ENCODE data around the gene PFKFB3.
"Not testable (repeated sequence)": the region's sequence is repeated elsewhere in the genome, so short reads cannot be mapped to it uniquely, and the experiment has no call there.

Gene PFKFB3

DNA sequence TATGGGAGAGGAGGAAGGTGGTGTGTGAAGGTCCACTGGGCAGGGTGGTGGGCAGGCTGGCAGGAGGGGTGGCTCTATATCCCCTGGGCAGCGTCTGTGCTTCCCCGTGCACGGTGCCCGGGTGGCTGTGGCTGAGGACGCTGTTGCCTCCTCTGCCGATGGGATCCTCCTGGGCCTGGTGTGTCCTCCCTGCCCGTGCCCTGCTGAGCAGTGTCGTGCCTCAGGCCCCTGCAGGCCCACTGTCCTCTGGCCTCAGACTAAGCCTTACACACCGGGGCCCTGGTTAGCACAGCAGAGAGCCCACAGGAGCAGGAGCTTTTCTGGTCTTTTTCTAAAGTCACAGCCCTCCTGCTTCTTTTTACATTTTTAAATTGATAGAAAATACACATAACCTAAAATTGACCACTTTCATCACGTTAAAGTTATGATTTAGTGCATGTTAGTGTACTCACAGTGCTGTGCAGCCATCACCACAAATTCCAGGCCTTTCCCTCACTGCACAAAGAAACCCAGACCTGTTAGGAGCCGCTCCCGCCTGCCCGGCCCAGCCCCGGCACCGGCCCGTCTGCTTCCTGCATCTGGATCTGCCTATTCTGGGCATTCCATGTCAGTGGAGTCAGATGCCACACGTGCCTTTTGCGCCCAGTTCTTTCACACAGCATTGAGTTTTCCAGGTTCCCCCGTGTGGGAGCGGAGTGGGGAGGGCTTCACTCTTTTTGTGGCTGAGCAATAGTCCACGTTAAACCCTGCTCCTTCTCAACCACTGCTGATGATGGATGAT is 19.4 kb downstream of the PFKFB3 start:
- DNase-seq = no peak

DNA sequence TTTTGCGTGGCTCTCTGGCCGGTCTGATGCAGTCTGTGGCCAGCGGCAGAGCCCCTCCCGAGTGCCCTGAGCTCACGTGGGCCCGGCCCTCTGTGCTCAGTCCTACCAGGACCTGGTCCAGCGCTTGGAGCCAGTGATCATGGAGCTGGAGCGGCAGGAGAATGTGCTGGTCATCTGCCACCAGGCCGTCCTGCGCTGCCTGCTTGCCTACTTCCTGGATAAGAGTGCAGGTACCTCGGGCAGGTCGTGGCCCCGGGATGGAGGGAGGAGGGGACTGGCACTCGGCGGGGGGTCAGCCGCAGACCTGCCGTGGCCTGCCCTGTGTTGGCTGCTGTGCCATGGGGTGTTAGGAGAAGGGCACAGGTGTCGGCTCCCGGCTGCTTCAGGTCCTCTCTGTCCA is 20.0 kb downstream of the PFKFB3 start:
- no peak for DNase-seq

DNA sequence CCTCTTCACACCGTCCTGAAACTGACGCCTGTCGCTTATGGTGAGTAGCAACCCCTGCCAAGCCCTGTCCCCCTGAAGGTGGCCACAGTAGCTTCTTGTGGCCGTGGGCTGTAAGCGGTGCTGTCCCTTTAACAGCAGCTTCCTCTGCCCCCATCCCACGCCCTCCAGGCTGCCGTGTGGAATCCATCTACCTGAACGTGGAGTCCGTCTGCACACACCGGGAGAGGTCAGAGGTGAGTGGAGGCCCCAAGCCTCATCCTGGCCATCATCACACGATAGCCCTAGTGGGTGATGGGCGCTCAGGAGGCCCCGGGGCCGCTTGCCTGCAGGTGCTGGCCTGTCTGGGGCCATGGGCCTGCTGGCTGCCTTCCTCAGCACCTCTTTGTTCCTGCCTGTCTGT is 21.2 kb downstream of the PFKFB3 start:
- DNase-seq = no peak

DNA sequence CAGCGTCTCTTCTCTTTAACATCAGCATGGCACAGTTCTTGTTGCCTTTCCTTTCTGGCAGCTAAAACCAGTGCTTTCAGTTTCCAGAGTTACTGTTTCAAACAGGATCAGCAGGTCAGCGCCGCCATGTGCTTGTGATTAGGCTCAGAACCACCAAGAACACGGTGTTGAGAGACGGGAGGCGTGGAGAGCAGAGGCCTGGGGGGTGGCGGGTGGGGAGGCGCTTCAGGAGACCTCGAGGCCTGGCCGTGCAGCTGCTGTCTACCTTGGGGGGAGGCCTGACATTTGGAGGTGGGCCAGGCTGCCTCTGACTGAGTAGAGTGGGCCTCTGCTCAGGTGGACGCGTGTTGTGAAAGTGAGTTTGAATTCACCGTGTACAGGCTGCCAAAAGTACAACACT is 22.0 kb downstream of the PFKFB3 start:
- no peak for DNase-seq

DNA sequence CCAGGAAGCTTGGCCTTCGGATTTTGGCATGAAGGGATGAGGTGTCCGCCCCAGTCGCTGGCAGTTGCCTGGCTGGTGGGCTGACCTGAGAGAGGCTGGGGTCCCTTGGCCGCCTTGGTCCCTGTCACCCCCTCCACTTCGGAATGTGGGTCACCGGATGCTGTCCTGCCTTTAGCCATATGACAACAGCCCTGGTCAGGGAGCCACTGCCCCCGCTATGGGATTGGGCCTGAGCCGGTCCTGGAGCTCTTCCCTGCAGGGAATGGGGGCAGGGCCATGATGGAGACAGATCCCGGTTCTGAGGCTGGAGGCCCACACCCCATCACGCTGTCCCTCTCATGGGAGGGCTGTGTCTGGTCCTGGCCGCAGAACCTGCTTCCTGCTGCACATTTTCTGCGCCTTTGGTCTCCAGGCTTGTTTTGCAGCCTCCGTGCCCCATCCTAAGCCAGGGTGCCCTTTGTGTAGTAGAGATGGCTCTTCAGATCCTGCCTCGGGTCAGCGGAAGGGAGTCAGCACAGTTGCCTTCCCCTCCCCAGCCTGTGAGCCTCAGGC is 22.6 kb downstream of the PFKFB3 start:
- no peak for DNase-seq

DNA sequence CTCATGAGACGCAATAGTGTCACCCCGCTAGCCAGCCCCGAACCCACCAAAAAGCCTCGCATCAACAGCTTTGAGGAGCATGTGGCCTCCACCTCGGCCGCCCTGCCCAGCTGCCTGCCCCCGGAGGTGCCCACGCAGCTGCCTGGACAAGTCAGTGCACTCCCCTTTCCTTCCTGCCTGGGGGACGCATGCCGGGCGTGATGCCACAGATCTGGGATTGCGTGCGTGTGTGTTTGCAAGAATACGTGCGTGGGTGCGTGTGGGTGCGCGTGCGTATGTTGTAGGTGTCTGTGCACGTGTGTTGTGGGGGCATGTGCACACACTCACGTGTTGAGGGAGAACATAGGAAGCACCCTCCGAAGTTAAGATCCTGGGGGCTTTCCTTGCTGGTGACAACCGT is 23.5 kb downstream of the PFKFB3 start:
- DNase-seq = no peak

DNA sequence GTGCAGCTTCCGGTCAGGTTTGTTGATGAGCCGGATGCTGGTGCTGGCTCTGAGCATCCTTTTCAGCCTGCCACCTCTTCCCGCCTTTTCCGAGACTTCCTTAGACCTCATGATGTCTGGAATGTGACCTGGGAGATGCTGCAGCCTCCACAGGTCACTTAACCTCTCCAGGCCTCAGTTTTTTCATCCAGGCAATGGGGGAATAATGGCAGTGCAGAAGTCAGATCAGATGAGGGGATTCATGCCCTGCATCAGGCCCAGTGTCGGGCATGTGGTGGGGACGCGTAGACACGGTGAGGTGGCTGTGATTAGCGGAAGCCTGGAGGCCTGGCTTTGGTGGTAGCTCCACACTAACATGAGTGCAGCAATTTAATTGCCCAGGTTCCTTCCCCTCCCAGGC is 24.6 kb downstream of the PFKFB3 start:
- no peak for DNase-seq

DNA sequence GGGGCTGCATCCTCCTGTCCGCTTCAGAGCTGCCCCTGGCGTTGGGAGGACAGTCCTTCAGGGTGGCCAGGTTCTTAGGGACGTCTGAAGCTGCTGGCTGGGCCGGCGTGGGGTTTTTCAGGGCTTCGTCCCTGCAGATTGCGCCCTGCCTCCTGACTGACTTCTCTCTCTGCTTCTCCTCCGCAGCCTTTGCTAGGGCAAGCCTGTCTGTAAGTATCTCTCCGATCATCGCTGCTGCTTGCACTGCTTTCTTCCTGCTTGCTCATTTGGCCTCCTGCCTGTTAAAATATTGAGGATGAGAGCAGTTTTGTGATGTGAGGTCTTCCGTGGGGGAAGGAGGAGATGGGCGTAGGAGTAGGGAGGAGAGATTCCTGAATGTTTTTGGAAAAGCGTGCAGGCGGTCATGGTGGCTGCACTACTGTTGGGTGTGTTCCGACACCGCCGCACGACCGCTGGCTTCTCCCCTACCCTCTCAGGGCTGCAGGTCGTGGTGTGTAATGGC is 25.3 kb downstream of the PFKFB3 start:
- DNase-seq = no peak

DNA sequence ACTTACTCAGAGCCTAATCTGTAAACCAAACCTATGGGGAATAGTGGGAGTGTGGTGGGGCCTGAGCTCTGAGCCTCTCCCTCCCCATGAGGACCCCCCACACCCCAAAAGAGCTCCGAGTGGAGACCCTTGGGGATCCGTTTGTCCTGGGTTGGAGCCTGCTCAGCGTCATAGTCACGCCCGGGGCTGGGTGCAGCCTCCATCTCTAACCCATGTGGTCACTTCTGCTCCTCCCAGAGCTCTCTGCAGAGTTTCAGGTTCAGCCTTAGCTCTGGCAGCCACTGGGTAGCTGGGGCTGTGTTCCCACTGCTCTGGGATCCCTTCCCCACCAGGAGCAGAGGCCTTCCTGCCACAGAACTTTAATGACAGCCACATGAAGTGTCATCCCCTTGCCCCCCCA is 25.9 kb downstream of the PFKFB3 start:
- no peak for DNase-seq

DNA sequence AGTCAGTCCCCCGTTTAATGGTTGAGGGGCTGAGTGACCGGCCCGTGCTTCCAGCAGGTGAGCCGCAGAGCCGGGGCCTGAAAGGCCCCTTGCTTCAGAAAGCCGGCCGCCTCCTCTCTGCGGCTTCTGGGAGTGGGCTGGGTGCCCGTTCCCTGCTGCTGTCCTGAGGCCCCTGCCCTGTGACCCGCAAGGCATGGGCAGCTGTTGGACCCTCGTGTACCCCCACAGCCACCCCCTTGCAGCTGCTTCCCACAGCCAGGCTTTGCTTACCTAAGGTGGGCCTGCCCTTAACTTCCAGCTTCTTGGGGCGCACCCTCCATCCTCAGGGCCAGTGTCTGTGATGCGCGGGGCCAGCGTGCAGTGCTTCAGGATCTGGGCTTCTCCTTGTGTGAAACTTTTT is 26.6 kb downstream of the PFKFB3 start:
- DNase-seq = no peak

DNA sequence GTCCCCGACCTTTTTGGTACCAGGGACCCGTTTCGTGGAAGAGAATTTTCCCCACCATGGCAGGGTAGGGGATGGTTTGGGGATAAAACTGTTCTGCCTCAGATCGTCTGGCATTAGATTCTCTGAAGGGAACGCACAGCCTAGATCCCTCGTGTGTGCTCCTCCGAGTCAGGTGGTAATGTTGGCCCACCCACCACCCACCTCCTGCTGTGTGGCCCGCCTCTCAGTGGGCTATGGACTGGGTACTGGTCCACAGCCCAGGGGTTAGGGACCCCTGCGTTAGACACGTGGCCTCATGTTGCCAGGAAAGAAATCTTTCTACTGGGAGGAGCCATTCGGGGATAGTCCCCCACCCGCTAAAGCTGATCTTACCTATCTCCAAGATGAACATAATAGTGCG is 27.0 kb downstream of the PFKFB3 start:
- no peak for DNase-seq

DNA sequence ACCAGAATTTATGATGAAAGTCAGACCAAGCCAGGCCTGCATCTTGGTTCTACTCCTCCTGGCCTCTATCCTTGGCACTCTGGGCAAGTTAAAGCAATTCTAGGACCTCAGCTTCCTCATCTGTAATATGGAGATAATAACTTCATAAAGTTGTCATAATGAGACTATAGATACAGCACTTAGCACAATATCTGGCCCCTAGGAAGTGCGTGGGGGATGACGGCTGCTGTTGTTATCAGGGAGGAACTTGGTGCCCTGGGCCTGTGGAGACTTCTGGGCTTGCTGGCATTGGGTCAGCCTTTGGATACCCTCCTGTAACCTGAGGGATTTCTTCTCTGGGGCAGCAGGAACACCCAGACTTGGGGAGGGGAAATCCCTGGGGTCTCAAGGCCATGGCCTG is 27.6 kb downstream of the PFKFB3 start:
- DNase-seq = no peak

DNA sequence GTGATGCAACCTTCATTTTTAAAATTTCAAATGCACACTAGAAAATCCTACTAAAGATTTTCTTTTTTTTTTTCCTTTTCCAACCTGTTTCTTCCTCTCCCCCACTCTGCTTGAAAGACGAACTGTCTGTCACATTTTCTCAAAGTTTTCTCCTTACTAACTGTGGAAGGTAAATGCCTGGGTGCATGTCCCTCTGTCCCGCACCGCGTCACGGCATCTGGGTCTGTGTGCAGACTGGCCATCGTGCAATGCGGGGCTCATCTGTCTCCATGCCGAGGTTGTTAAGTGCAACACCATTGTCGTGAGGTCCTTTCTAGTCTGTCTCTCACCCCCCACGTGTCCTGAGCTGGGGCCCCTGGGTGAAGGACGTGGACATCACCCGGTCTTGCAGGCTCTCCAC is 28.4 kb downstream of the PFKFB3 start:
- no peak for DNase-seq

DNA sequence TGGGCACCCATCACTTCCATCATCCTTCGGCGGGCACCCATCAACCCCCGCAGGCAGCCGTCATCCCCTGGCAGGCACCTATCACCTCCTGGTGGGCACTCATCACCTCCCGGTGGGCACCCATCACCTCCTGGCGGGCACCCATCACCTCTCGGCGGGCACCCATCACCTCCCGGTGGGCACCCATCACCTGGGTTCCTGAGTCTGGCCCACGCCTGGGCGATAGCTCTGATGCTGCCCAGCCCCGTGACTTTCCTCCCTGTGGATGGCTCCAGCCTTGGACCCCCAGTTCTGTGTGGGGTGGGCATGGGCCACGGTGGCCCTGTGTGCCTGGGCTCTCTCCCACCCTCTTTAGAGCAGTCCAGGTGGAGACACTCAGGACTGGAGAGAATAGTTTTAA is 29.0 kb downstream of the PFKFB3 start:
- DNase-seq = no peak

DNA sequence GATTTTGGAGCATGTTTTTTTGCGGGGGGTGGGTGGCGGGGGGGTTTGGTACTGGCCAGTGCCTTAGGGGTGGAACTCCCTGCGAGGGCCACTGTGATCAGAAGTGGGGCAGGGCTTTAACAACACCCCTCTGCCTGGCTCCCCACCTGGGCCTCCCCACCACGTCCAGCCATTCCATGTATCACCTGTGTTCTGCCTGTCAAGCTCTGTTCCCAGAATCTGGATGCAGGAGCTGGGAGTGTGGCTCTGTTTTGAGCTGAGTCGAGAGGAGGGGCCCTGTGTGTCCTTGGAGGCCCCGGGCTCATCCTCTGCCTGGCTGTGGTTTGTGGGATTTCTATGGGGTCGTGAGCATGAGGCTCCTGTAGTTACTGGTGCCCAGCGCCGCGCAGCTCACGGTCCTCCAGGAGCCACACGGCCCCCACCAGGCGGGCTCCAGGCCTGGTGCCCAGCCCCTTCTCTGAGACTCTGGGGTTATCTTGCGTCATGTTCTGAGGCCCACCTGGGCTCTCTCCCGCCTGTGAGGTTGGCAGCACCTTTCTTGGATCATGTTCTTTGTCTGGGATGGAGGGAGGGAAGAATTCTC is 29.6 kb downstream of the PFKFB3 start:
- no peak for DNase-seq

DNA sequence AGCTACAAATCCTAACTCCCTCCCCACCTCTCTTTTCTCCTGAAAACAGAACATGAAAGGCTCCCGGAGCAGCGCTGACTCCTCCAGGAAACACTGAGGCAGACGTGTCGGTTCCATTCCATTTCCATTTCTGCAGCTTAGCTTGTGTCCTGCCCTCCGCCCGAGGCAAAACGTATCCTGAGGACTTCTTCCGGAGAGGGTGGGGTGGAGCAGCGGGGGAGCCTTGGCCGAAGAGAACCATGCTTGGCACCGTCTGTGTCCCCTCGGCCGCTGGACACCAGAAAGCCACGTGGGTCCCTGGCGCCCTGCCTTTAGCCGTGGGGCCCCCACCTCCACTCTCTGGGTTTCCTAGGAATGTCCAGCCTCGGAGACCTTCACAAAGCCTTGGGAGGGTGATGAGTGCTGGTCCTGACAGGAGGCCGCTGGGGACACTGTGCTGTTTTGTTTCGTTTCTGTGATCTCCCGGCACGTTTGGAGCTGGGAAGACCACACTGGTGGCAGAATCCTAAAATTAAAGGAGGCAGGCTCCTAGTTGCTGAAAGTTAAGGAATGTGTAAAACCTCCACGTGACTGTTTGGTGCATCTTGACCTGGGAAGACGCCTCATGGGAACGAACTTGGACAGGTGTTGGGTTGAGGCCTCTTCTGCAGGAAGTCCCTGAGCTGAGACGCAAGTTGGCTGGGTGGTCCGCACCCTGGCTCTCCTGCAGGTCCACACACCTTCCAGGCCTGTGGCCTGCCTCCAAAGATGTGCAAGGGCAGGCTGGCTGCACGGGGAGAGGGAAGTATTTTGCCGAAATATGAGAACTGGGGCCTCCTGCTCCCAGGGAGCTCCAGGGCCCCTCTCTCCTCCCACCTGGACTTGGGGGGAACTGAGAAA is 30.4 kb downstream of the PFKFB3 start:
- no peak for DNase-seq

DNA sequence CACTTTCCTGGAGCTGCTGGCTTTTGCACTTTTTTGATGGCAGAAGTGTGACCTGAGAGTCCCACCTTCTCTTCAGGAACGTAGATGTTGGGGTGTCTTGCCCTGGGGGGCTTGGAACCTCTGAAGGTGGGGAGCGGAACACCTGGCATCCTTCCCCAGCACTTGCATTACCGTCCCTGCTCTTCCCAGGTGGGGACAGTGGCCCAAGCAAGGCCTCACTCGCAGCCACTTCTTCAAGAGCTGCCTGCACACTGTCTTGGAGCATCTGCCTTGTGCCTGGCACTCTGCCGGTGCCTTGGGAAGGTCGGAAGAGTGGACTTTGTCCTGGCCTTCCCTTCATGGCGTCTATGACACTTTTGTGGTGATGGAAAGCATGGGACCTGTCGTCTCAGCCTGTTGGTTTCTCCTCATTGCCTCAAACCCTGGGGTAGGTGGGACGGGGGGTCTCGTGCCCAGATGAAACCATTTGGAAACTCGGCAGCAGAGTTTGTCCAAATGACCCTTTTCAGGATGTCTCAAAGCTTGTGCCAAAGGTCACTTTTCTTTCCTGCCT is 31.1 kb downstream of the PFKFB3 start:
- DNase-seq = no peak

DNA sequence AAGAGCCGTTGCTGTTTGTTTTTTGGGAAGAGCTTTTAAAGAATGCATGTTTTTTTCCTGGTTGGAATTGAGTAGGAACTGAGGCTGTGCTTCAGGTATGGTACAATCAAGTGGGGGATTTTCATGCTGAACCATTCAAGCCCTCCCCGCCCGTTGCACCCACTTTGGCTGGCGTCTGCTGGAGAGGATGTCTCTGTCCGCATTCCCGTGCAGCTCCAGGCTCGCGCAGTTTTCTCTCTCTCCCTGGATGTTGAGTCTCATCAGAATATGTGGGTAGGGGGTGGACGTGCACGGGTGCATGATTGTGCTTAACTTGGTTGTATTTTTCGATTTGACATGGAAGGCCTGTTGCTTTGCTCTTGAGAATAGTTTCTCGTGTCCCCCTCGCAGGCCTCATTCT is 31.6 kb downstream of the PFKFB3 start:
- no peak for DNase-seq

DNA sequence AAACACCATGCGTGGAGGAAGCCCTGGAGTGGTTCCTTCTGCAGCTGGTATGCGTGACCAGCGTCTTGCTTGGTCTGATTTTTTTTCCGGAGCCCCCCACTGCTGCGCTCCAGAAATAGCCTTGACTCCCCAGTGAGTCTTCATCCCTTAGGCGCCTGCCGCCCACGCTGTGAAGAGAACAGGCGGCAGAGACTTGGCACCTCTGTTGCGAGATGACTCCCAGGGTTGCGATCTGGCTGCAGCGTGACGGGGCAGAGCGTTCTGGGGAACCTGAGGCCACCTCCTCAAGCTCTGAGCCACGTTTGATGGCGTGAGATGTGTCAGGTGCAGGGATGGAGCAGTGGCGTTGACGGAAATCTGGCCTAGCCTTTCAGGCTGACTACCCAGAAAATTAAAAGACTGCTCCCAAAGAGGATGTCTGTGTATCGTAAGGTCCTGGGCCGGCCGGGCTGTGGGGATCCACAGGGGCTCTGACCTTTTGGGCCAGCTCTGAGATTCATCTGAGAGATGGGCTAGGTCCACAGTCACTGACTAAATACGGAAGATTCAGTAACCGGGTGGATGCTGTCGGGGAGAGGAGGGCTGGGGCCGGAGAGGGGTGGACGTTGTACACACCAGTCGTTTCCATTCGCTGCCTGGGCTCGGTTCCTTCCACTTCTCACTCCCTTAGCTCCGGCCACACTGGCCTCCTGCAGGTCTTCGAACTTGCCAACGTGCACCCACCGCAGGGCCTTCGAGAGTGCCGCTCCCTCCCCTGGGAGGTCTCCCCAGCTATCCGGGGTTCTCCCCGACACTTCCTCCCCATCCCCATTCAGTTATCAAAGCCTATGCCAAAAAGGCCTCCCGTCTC is 33.8 kb downstream of the PFKFB3 start:
- DNase-seq = no peak

DNA sequence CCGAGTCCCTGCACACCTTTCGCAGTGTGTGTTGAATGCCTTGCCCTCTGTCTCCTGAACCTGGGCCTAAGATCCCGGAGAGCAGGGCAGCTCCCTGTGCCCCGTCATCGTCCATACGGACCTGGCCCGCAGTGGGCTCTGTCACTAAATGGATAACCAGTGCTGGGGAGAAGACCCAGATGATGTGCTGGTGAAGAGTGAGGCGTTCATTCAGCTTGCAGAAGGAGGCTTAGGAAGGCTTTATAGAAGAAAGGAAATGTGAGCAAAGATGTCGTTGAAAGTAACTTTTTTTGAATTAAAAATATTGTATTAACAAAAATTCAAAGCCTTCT is 34.4 kb downstream of the PFKFB3 start:
- DNase-seq = no peak

DNA sequence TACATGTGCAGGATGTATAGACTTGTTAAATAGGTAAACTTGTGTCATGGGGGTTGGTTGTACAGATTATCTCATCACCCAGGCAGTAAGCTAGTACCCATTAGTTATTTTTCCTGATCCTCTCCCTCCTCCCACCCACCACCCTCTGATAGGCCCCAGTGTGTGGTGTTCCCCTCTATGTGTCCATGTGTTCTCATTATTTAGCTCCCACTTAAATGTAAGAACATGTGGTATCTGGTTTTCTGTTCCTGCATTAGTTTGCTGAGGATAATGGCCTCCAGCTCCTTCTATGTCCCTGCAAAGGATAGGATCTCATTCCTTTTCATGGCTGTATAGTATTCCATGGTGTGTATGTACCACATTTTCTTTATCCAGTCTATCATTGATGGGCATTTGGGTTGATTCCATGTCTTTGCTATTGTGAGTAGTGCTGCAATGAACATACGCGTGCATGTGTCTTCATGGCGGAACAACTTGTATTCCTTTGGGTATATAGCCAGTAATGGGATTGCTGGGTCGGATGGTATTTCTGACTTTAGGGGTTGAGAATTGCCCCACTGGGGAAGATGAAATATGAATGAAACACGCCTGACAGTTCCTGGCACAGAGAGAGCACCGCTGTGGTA is 36.0 kb downstream of the PFKFB3 start:
- DNase-seq = not testable (repeated sequence)

Measured in CD4-positive, alpha-beta T cell treated with Interleukin-15 for 1 hour (primary cell).